Right lobe of liver (tissue), 6 donors: Measurements from ENCODE around the gene CDC42EP4. TPM values are rescaled to one million over a fixed set of nuclear protein-coding genes. Genes with fewer than 3 reads are reported as not detected.

ENCODE experiments used
- ATAC-seq, 4 donors: fragments of 200-7000 bp; cut with Tn5 transposase; one replicate each; pipeline ENCODE4 v1.9.1; 2020; ENCODE audit warnings: mild to moderate bottlenecking in 4 of 4, moderate library complexity in 4 of 4
- DNase-seq, 3 donors: peaks; one replicate each; pipeline ENCODE4 v3.0.0-alpha.2; 2020
- H3K27ac ChIP-seq, 3 donors: fragments of 200-600 bp; one replicate each; pipeline ENCODE4 v1.8.0; 2022
- H3K27me3 ChIP-seq, 2 donors: fragments of 200-600 bp; one replicate each; pipeline ENCODE4 v1.8.0; 2022
- H3K36me3 ChIP-seq, 4 donors: fragments of 200-600 bp; sonication (generic) in 1 of 4; one replicate each; pipeline versions ENCODE4 v1.5.1 to v1.8.0; 2017 to 2022; ENCODE audit warnings: control low read depth in 1 of 4
- H3K4me1 ChIP-seq, 4 donors: fragments of 200-600 bp; sonication (generic) in 1 of 4; one replicate each; pipeline versions ENCODE4 v1.5.1 to v1.8.0; 2017 to 2022; ENCODE audit warnings: control low read depth in 1 of 4
- H3K4me3 ChIP-seq, 3 donors: fragments of 200-600 bp; one replicate each; pipeline ENCODE4 v1.8.0; 2022
- H3K9me3 ChIP-seq, 4 donors: fragments of 200-600 bp; sonication (generic) in 1 of 4; one replicate each; pipeline versions ENCODE4 v1.5.1 to v1.8.0; 2017 to 2022; ENCODE audit warnings: control low read depth in 1 of 4
- POLR2A ChIP-seq: fragments of 450-650 bp; IDR thresholded peaks from one replicate; pipeline ENCODE4 v1.6.1; 2017; ENCODE audit warnings: antibody characterized with exemption, mild to moderate bottlenecking
- WGBS: methylation state at CpG from one replicate; pipeline ENCODE4 v1.1.6; 2018; ENCODE audit warnings: low coverage, low lambda C conversion rate; ENCODE audit not compliant: insufficient coverage; ENCODE audit errors: missing lambda C conversion rate; 5-methylcytosine and 5-hydroxymethylcytosine counted together
- intact Hi-C, 2 donors: fragments of 100-400 bp; cut with DNase I; formaldehyde crosslinking; loops; one replicate each; pipeline versions ENCODE4 v1.11.2 to v1.14.1; 2022
- total RNA-seq, 6 experiments: library from RNA; depleted of rRNA in 2 of 6; stranded (reverse); fragments of >200 nt in 2 of 6; fragmentation: NEBNext Ultra II Directional in 3 of 6; extraction: Animal tissue kit (Norgen Biotek cat#: 25700) in 3 of 6; gene quantifications; one replicate each; pipeline versions ENCODE4 v1.1.0 to v1.2.4, GENCODE V29; 2016 to 2023
- TF ChIP-seq, protein P1 (sequence below), 4 donors: fragments of 200-600 bp in 3 of 4; fragments of 450-650 bp in 1 of 4; IDR thresholded peaks; one replicate each; pipeline versions ENCODE4 v1.5.1 to v1.8.0; 2016 to 2022; ENCODE audit warnings: antibody characterized with exemption in 4 of 4, mild to moderate bottlenecking in 2 of 4
- donor health status: DM: no; HTN: yes; CAD: no.
- donor health status: DM: no; HTN: no; CAD: no.
- donor health status: DM: no; HTN: no; CAD: no.
- donor health status: DM: no; HTN: yes; CAD: no.
- donor health status: DM: no; HTN: yes; CAD: no.

The CDC42EP4 gene
- total RNA-seq, 6 experiments from 2014 or later: 27.5 to 34.9 (median 30.9) TPM

DNA sequence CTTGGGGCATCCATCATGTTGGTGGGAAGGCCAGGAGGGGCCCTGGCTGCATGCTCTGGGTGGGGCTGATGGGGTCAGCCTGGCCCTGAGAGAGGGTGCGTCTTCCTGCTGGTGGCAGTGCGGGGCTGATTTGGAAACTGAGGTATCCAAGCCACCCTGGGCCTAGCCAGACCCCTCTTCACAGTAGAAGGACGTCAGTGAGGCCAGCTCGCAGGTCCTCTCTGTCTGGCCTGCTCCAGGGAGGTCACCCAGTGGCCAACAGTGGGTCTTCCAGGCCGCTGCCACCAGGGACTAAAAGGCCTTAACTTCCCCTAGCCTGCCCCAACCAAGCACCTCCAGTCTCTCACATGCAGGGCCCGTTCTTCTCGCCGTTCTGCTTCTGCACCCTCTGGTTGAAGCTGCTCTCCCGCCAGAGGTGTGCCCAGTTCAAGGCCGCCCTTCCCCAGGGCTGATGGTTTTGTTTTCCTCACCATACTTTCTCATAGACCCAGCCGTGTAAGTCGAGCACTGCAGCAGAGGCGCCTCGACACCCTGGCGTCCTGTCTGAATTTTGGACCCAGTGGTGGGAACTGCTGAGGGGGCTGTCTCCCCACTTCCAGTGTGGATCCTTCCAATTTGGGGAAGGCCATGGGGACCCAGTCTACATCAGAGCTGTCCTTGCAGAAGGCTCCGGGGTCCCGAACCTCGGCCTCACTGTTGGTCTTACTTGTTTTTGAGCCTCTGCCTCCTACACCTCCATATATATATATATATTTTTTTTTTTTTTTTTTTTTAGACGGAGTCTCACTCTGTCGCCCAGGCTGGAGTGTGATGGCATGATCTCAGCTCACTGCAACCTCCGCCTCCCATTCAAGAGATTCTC, 42.9 kb upstream of the CDC42EP4 start:
- no peaks in the 10 kb centered on the region for H3K36me3 ChIP-seq
- no peak for TF ChIP-seq POLR2A
- TF ChIP-seq, protein P1, sequence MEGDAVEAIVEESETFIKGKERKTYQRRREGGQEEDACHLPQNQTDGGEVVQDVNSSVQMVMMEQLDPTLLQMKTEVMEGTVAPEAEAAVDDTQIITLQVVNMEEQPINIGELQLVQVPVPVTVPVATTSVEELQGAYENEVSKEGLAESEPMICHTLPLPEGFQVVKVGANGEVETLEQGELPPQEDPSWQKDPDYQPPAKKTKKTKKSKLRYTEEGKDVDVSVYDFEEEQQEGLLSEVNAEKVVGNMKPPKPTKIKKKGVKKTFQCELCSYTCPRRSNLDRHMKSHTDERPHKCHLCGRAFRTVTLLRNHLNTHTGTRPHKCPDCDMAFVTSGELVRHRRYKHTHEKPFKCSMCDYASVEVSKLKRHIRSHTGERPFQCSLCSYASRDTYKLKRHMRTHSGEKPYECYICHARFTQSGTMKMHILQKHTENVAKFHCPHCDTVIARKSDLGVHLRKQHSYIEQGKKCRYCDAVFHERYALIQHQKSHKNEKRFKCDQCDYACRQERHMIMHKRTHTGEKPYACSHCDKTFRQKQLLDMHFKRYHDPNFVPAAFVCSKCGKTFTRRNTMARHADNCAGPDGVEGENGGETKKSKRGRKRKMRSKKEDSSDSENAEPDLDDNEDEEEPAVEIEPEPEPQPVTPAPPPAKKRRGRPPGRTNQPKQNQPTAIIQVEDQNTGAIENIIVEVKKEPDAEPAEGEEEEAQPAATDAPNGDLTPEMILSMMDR (IDR thresholded peaks at IDR 0.05): no peak
- ATAC-seq (no peak), DNase-seq (no peak)
- no peak overlapping the region for H3K4me3 ChIP-seq
- no peak overlapping the region for H3K27ac ChIP-seq
- H3K27me3 ChIP-seq: no peaks in the 10 kb centered on the region
- 79% methylated on average over 7 of the region's 21 CpGs for WGBS
- H3K9me3 ChIP-seq: no peaks in the 10 kb centered on the region
- no peaks in the 10 kb centered on the region for H3K4me1 ChIP-seq
- intact Hi-C loops: no loop called here

DNA sequence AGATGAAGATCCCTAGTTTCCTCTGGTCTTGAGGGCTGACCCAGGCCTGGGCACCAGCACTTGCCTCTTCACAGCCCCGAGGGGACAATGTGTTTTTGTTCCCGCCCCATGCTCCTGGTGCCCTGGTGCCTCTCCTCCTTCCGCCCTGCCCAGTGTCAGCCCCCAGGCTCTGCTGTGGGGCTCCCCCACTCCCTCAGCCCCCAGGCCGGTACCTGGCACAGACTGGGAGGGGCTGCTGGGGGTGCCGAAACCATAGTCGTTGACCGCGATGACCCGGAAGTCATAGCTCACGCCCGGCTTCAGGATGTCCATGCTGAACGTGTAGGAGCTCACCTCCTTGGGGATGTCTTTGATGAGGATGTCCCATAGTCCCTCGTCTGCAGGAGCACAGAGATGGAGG, 40.5 kb upstream of the CDC42EP4 start:
- no peak for TF ChIP-seq POLR2A
- TF ChIP-seq, protein P1 (IDR thresholded peaks at IDR 0.05): no peak
- H3K36me3 ChIP-seq: no peaks in the 10 kb centered on the region
- no peak for DNase-seq
- H3K4me1 ChIP-seq: no peaks in the 10 kb centered on the region
- 100% methylated on average over 2 of the region's 13 CpGs for whole genome bisulfite sequencing
- H3K27ac ChIP-seq: no peak overlapping the region
- no peaks in the 10 kb centered on the region for H3K27me3 ChIP-seq
- no peak overlapping the region for H3K4me3 ChIP-seq
- no peaks in the 10 kb centered on the region for H3K9me3 ChIP-seq
- intact Hi-C loops: no loop called here
- ATAC-seq: no peak

DNA sequence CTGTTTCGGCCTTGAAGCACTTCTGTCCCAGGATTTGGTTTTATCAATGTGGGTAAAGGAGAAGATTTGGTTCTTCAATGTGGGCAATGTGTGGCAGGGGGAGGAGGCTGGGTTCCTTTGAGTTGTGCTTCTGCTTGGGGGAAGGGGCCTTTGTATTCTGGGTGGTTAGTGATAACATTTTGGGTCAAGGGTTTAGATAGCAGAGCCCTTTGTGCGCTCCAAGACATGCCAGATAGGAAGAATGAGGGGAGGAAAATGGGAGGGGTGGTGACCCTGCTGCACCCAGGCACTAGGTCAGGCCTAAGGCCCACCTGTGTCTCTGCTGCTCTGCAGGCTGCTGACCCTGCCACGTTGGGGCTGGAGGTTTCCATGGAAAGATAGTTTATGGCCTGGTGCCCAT, 40.0 kb upstream of the CDC42EP4 start:
- Histone ChIP-seq H3K9me3 (no peaks in the 10 kb centered on the region), H3K4me3 (no peak overlapping the region), H3K36me3 (no peaks in the 10 kb centered on the region), H3K4me1 (no peaks in the 10 kb centered on the region), H3K27ac (no peak overlapping the region), H3K27me3 (no peaks in the 10 kb centered on the region)
- TF ChIP-seq, protein P1 (IDR thresholded peaks at IDR 0.05): no peak
- no peak for TF ChIP-seq POLR2A
- WGBS: 33% methylated on average over 1 of the region's 3 CpGs
- intact Hi-C loops: no loop called here
- DNase-seq: no peak
- ATAC-seq: no peak

DNA sequence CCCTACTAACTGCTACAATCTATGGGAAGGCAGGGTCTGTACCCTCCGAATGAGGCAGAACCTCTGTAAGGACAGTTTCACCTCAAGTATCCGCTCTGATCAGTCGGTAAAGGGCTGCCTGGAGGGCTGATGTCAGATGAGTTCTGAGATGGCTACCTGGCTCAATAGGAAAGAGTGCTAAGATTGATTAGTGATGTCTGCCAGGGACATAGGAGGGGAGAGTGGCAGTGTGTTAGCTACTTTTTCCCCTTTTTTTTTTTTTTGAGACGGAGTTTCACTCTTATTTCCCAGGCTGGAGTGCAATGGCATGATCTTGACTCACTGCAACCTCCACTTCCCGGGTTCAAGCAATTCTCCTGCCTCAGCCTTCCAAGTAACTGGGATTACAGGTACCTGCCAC, 39.1 kb upstream of the CDC42EP4 start:
- ATAC-seq: no peak
- Histone ChIP-seq H3K4me3 (no peak overlapping the region), H3K9me3 (no peaks in the 10 kb centered on the region), H3K36me3 (no peaks in the 10 kb centered on the region), H3K4me1 (no peaks in the 10 kb centered on the region), H3K27ac (no peak overlapping the region), H3K27me3 (no peaks in the 10 kb centered on the region)
- WGBS: 88% methylated on average over 4 of the region's 5 CpGs
- intact Hi-C loops: no loop called here
- DNase-seq: no peak
- TF ChIP-seq, protein P1 (IDR thresholded peaks at IDR 0.05): no peak
- no peak for TF ChIP-seq POLR2A
